DMS 273 treated with DMSO at 0.1 percent for 48 hours (cell line): Measurements from ENCODE around the gene FGF2.
"Not testable (repeated sequence)": the region's sequence is repeated elsewhere in the genome, so short reads cannot be mapped to it uniquely, and the experiment has no call there.

Experiments used
- DNase-seq: peaks from one replicate; lab custom pipeline; 2025; lab: John Stamatoyannopoulos, UW

FGF2 gene

GRCh38 chr4:122814426-122814825 lies 12.2 kb upstream of the FGF2 start:
- no peak for DNase-seq

GRCh38 chr4:122815248-122815647 lies 11.4 kb upstream of the FGF2 start:
- no peak for DNase-seq

- no peak for DNase-seq
Measured at GRCh38 chr4:122816476-122816875, 10.2 kb upstream of the FGF2 start.

- DNase-seq: no peak
Measured at GRCh38 chr4:122819708-122820449, 6.8 kb upstream of the FGF2 start.

- DNase-seq: no peak
Measured at GRCh38 chr4:122821092-122821491, 5.5 kb upstream of the FGF2 start.

- DNase-seq: no peak
Measured at GRCh38 chr4:122822466-122822865, 4.2 kb upstream of the FGF2 start.

GRCh38 chr4:122823476-122823875 lies 3.2 kb upstream of the FGF2 start:
- DNase-seq: no peak

GRCh38 chr4:122824616-122825015 lies 2.0 kb upstream of the FGF2 start:
- DNase-seq: no peak

GRCh38 chr4:122826079-122826527 lies 528 bp upstream of the FGF2 start:
- DNase-seq: no peak

GRCh38 chr4:122827258-122827878 lies 737 bp downstream of the FGF2 start:
- DNase-seq: no peak

GRCh38 chr4:122827879-122828601 lies 1.4 kb downstream of the FGF2 start:
- no peak for DNase-seq

GRCh38 chr4:122830426-122831095 lies 3.9 kb downstream of the FGF2 start:
- no peak for DNase-seq

- no peak for DNase-seq
Measured at GRCh38 chr4:122831515-122832196, 5.0 kb downstream of the FGF2 start.

- DNase-seq: no peak
Measured at GRCh38 chr4:122832732-122833131, 6.1 kb downstream of the FGF2 start.

GRCh38 chr4:122833999-122834398 lies 7.4 kb downstream of the FGF2 start:
- DNase-seq: no peak

GRCh38 chr4:122836941-122837340 lies 10.3 kb downstream of the FGF2 start:
- DNase-seq: no peak

- no peak for DNase-seq
Measured at GRCh38 chr4:122838034-122838433, 11.4 kb downstream of the FGF2 start.

- DNase-seq: no peak
Measured at GRCh38 chr4:122842392-122842791, 15.8 kb downstream of the FGF2 start.

GRCh38 chr4:122842984-122843531 lies 16.4 kb downstream of the FGF2 start:
- DNase-seq: no peak

GRCh38 chr4:122844391-122844790 lies 17.8 kb downstream of the FGF2 start:
- not testable (repeated sequence) for DNase-seq

GRCh38 chr4:122845066-122845465 lies 18.4 kb downstream of the FGF2 start:
- DNase-seq: no peak

GRCh38 chr4:122845760-122846159 lies 19.1 kb downstream of the FGF2 start:
- no peak for DNase-seq
